HEK293T (cell line): ENCODE data around the gene CNMD.

ENCODE experiments used
- ARNT ChIP-seq: fragments of 450-650 bp; IDR thresholded peaks from 2 replicates; pipeline ENCODE4 v1.6.1; 2017; ENCODE audit warnings: mild to moderate bottlenecking
- BHLHE40 ChIP-seq: fragments of 450-650 bp; IDR thresholded peaks from 2 replicates; pipeline ENCODE4 v1.6.1; 2016; ENCODE audit warnings: mild to moderate bottlenecking, moderate library complexity, borderline replicate concordance
- CTBP1 ChIP-seq: fragments of 450-650 bp; IDR thresholded peaks from 2 replicates; pipeline ENCODE4 v1.6.1; 2016; ENCODE audit warnings: borderline replicate concordance
- ELF4 ChIP-seq: fragments of 450-650 bp; IDR thresholded peaks from 2 replicates; pipeline ENCODE4 v1.6.1; 2017; ENCODE audit warnings: antibody characterized with exemption
- FOXA1 ChIP-seq: fragments of 450-650 bp; IDR thresholded peaks from 2 replicates; pipeline ENCODE4 v1.6.1; 2016; ENCODE audit warnings: mild to moderate bottlenecking
- FOXK2 ChIP-seq: fragments of 450-650 bp; IDR thresholded peaks from 2 replicates; pipeline ENCODE4 v1.6.1; 2016; ENCODE audit warnings: mild to moderate bottlenecking
- FOXM1 ChIP-seq: fragments of 450-650 bp; IDR thresholded peaks from 2 replicates; pipeline ENCODE4 v1.6.1; 2017; ENCODE audit warnings: mild to moderate bottlenecking, borderline replicate concordance
- HDGF ChIP-seq: fragments of 450-650 bp; IDR thresholded peaks from 2 replicates; pipeline ENCODE4 v1.6.1; 2017; ENCODE audit warnings: antibody characterized with exemption, borderline replicate concordance
- L3MBTL2 ChIP-seq: fragments of 450-650 bp; conservative IDR thresholded peaks from 2 replicates; pipeline ENCODE4 v1.6.1; 2016; ENCODE audit warnings: mild to moderate bottlenecking
- NFRKB ChIP-seq: fragments of 450-650 bp; IDR thresholded peaks from 2 replicates; pipeline ENCODE4 v1.6.1; 2016; ENCODE audit warnings: mild to moderate bottlenecking, moderate library complexity
- SP1 ChIP-seq: fragments of 450-650 bp; IDR thresholded peaks from 2 replicates; pipeline ENCODE4 v1.6.1; 2017
- TARDBP ChIP-seq: fragments of 450-650 bp; IDR thresholded peaks from 2 replicates; pipeline ENCODE4 v1.6.1; 2016
- TF ChIP-seq, protein P1 (sequence below): fragments of 450-650 bp; IDR thresholded peaks from 2 replicates; pipeline ENCODE4 v1.6.1; 2016

- TF ChIP-seq BHLHE40 (no peak), TARDBP (no peak), FOXM1 (no peak), HDGF (no peak), NFRKB (no peak), ARNT (no peak), FOXK2 (no peak), SP1 (no peak), FOXA1 (no peak), CTBP1 (no peak), ELF4 (no peak), L3MBTL2 (no peak)
- TF ChIP-seq, protein P1, sequence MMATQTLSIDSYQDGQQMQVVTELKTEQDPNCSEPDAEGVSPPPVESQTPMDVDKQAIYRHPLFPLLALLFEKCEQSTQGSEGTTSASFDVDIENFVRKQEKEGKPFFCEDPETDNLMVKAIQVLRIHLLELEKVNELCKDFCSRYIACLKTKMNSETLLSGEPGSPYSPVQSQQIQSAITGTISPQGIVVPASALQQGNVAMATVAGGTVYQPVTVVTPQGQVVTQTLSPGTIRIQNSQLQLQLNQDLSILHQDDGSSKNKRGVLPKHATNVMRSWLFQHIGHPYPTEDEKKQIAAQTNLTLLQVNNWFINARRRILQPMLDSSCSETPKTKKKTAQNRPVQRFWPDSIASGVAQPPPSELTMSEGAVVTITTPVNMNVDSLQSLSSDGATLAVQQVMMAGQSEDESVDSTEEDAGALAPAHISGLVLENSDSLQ: no peak
Measured at GRCh38 chr13:52746141-52746540, 6.5 kb upstream of the CNMD start.
